Vagina (tissue), 2 donors: Measurements from ENCODE around the gene ZBTB21.

Experiments
- POLR2AphosphoS5 ChIP-seq, 2 donors: sonication (generic); formaldehyde crosslinking; IDR thresholded peaks; one replicate each; pipeline ENCODE4 v1.9.0; 2017; ENCODE audit warnings: antibody characterized with exemption in 2 of 2, mild to moderate bottlenecking in 2 of 2, low read depth in 1 of 2; ENCODE audit not compliant: insufficient read depth in 1 of 2
- TF ChIP-seq, protein P1 (sequence below), 3 experiments: fragments of 450-650 bp in 2 of 3; fragments of 200-600 bp in 1 of 3; sonication (generic) in 1 of 3; IDR thresholded peaks; one replicate each; pipeline ENCODE4 v1.5.1; 2017 to 2019; ENCODE audit warnings: antibody characterized with exemption in 3 of 3, mild to moderate bottlenecking in 2 of 3, moderate library complexity in 2 of 3

DNA sequence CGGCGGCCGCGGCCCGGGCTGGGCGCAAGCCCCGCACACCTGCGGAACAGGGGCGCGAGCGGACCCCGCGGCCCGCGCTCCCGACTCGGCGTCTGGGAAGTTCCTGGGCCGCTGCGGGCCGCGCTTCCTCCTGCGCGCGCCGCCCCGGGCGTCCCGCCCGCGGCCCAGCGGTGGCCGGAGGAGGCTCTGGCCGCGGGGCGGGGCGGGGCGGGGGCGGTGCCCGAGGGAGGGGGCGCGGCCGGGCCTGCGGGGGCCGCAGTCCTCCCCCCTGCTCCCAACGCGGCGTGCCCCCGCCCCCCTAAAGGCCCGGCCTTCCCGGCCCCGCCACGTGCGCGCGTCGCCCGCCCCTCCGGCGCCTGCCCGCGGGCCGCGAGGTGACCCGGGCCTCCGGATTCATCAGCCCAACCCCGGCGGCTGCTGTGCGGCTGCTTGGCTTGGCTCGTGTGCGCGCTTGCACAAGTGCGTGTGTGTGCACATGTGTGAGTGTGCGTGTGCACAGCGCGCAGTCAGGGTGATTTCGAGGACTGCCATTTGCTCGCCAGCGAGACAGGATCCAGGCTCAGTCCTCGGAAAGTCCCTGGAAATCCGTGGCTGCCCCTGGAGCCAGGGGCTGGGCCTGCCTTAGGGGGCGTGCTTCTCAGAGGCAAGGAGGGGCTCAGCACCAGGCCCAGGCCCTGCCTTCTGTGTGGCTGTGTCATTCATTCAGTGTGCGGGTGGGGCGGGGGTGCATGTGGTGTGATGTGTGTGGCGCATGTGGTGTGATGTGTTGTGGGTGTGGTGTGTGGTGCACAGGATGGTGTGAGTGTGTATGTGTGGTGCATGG lies 56.1 kb downstream of the ZBTB21 start, which contains the start of gene C2CD2:
- TF ChIP-seq, protein P1, sequence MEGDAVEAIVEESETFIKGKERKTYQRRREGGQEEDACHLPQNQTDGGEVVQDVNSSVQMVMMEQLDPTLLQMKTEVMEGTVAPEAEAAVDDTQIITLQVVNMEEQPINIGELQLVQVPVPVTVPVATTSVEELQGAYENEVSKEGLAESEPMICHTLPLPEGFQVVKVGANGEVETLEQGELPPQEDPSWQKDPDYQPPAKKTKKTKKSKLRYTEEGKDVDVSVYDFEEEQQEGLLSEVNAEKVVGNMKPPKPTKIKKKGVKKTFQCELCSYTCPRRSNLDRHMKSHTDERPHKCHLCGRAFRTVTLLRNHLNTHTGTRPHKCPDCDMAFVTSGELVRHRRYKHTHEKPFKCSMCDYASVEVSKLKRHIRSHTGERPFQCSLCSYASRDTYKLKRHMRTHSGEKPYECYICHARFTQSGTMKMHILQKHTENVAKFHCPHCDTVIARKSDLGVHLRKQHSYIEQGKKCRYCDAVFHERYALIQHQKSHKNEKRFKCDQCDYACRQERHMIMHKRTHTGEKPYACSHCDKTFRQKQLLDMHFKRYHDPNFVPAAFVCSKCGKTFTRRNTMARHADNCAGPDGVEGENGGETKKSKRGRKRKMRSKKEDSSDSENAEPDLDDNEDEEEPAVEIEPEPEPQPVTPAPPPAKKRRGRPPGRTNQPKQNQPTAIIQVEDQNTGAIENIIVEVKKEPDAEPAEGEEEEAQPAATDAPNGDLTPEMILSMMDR (IDR thresholded peaks at IDR 0.05) = no peak
- TF ChIP-seq POLR2AphosphoS5 (IDR thresholded peaks at IDR 0.05; ENCODE audit: insufficient read depth in 1 of 2, low read depth in 1 of 2) = no peak
